ENCODE results near the gene CDH20. TPM values are rescaled to one million over a fixed set of nuclear protein-coding genes. Genes with fewer than 3 reads are reported as not detected.

CDH20 gene
- total and polyA plus RNA-seq, 2 of the 4 experiments (the other 2 are of a cell fraction) = not detected

GRCh38 chr18:61471541-61471940 lies 138.3 kb downstream of the CDH20 start:
- Histone ChIP-seq H3K18ac (ENCODE audit: low read depth, low read length) (no peak overlapping the region), H3K27ac (ENCODE audit: insufficient read depth, low read length) (no peak overlapping the region), H3K4me1 (ENCODE audit: control insufficient read depth, insufficient read depth, low read length) (no peaks in the 10 kb centered on the region), H3K4me3 (ENCODE audit: insufficient read depth, low read depth, low read length) (no peak overlapping the region), H3K36me3 (ENCODE audit: control insufficient read depth, insufficient read depth, low read length) (no peaks in the 10 kb centered on the region), H3K9ac (ENCODE audit: low read depth, low read length) (no peak overlapping the region), H2BK5ac (ENCODE audit: low read depth, low read length, poor library complexity, severe bottlenecking) (no peak overlapping the region), H3K4ac (ENCODE audit: low read depth, low read length) (no peak overlapping the region), H4K8ac (ENCODE audit: low read depth in 2 of 2, low read length in 2 of 2) (no peak overlapping the region), H2AK5ac (ENCODE audit: low read depth, low read length) (no peak overlapping the region), H2AFZ (replicated peaks; ENCODE audit: low read length, poor library complexity) (no peak overlapping the region), H3K27me3 (ENCODE audit: control insufficient read depth, insufficient read depth, low read length) (peaks cover 3% of the 10 kb centered on the region), H2BK120ac (ENCODE audit: low read depth, low read length) (no peak overlapping the region), H2AK9ac (replicated peaks; ENCODE audit: low read depth, low read length, poor library complexity) (no peak overlapping the region), H2BK20ac (ENCODE audit: low read depth, low read length) (no peak overlapping the region), H3K9me3 (ENCODE audit: control insufficient read depth, insufficient read depth, low read length) (no peaks in the 10 kb centered on the region), H3K4me2 (ENCODE audit: low read depth, low read length) (no peak overlapping the region), H3K14ac (replicated peaks; ENCODE audit: low read depth, low read length) (no peak overlapping the region), H4K5ac (ENCODE audit: low read depth, low read length) (no peak overlapping the region), H3K79me1 (ENCODE audit: low read depth in 1 of 2, low read length in 2 of 2) (no peaks in the 10 kb centered on the region), H3K23ac (ENCODE audit: low read depth, low read length) (no peak overlapping the region), H4K91ac (ENCODE audit: insufficient read depth, low read depth, low read length) (no peak overlapping the region), H3K56ac (ENCODE audit: extremely low read depth, insufficient read depth, low read length) (no peak overlapping the region), H3K9me1 (ENCODE audit: insufficient read depth, low read length) (no peaks in the 10 kb centered on the region), H2BK15ac (ENCODE audit: low read depth, low read length) (no peak overlapping the region), H4K20me1 (ENCODE audit: insufficient read depth, low read length) (no peaks in the 10 kb centered on the region)
- ChIA-PET POLR2A (ENCODE audit: unreplicated experiment) (no interaction called here), CTCF (no interaction called here)
- no peak for DNase-seq
- no TSS peak for BruUV-seq (replicated peaks)
- dilution Hi-C loops (cut with HindIII; ENCODE audit: low sequenced_read_pairs, unreplicated experiment) (no loop called here), intact Hi-C loops (cut with micrococcal nuclease) (no loop called here), in situ Hi-C loops (cut with MboI; ENCODE audit: low sequenced_read_pairs) (no loop called here)
- TF ChIP-seq RCOR1 (IDR thresholded peaks at IDR 0.05; ENCODE audit: insufficient replicate concordance, low read length) (no peak), USF2 (IDR thresholded peaks at IDR 0.05; ENCODE audit: low read depth, low read length) (no peak), RFX5 (IDR thresholded peaks at IDR 0.05; ENCODE audit: low read depth, low read length) (no peak), CTCF (conservative IDR thresholded peaks at IDR 0.05; ENCODE audit: low read depth, low read length) (no peak), MAFK (IDR thresholded peaks at IDR 0.05; ENCODE audit: low read depth, low read length) (no peak), POLR2A (IDR thresholded peaks at IDR 0.05; ENCODE audit: low read depth, low read length) (no peak), MAZ (IDR thresholded peaks at IDR 0.05; ENCODE audit: borderline replicate concordance, low read depth, low read length) (no peak), CEBPB (IDR thresholded peaks at IDR 0.05; ENCODE audit: low read depth, low read length) (no peak), MXI1 (IDR thresholded peaks at IDR 0.05; ENCODE audit: borderline replicate concordance, low read depth, low read length) (no peak), FOS (IDR thresholded peaks at IDR 0.05; ENCODE audit: low read depth, low read length) (no peak), NFE2L2 (IDR thresholded peaks at IDR 0.05; ENCODE audit: low read depth, low read length) (no peak), CHD1 (IDR thresholded peaks at IDR 0.05; ENCODE audit: low read depth, low read length) (no peak), ELK1 (IDR thresholded peaks at IDR 0.05; ENCODE audit: borderline replicate concordance, low read depth, low read length) (no peak), SMC3 (IDR thresholded peaks at IDR 0.05; ENCODE audit: low read depth, low read length) (no peak), RAD21 (IDR thresholded peaks at IDR 0.05; ENCODE audit: low read length) (no peak), BHLHE40 (IDR thresholded peaks at IDR 0.05; ENCODE audit: low read depth, low read length) (no peak)
- ATAC-seq (ENCODE audit: low read depth) = no peak
- WGBS, 2 experiments (ENCODE audit: extremely low coverage in 2 of 2, insufficient read length in 1 of 2) = no CpG with 5 or more reads among the region's 4 CpGs
